ENCODE measurements around the gene TWNK. TPM values are rescaled to one million over a fixed set of nuclear protein-coding genes. Genes with fewer than 3 reads are reported as not detected.

The TWNK gene
- total and polyA plus RNA-seq, 2 donors from 2014 or later = 3.8 to 8.9 TPM

- DNase-seq (no peak), FAIRE-seq (no peak)
- H3K27me3 ChIP-seq (ENCODE audit: control insufficient read depth, insufficient read depth, low read length) = no peaks in the 10 kb centered on the region
- H3K9ac ChIP-seq (ENCODE audit: low read length in 3 of 3) = no peak overlapping the region
- peaks cover 2 to 17% (median 3%) of the 10 kb centered on the region in 3 donors for H3K4me1 ChIP-seq (ENCODE audit: control insufficient read depth in 2 of 3, insufficient read depth in 2 of 3, low read depth in 1 of 3, low read length in 3 of 3)
- intact Hi-C loops (cut with DNase I) = no loop called here
- no peak overlapping the region for H3K4me3 ChIP-seq (ENCODE audit: low read length in 3 of 3)
- H3K9me3 ChIP-seq (ENCODE audit: control insufficient read depth in 2 of 3, insufficient read depth in 1 of 3, low read length in 3 of 3) = no peaks in the 10 kb centered on the region
- TF ChIP-seq, protein P1, sequence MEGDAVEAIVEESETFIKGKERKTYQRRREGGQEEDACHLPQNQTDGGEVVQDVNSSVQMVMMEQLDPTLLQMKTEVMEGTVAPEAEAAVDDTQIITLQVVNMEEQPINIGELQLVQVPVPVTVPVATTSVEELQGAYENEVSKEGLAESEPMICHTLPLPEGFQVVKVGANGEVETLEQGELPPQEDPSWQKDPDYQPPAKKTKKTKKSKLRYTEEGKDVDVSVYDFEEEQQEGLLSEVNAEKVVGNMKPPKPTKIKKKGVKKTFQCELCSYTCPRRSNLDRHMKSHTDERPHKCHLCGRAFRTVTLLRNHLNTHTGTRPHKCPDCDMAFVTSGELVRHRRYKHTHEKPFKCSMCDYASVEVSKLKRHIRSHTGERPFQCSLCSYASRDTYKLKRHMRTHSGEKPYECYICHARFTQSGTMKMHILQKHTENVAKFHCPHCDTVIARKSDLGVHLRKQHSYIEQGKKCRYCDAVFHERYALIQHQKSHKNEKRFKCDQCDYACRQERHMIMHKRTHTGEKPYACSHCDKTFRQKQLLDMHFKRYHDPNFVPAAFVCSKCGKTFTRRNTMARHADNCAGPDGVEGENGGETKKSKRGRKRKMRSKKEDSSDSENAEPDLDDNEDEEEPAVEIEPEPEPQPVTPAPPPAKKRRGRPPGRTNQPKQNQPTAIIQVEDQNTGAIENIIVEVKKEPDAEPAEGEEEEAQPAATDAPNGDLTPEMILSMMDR (IDR thresholded peaks at IDR 0.05; ENCODE audit: borderline replicate concordance, extremely low read depth, insufficient read depth) = no peak
- no peak overlapping the region for H3K27ac ChIP-seq (ENCODE audit: low read depth in 2 of 2, low read length in 2 of 2)
- peaks cover 0 to 25% (median 17%) of the 10 kb centered on the region in 3 donors for H3K36me3 ChIP-seq (ENCODE audit: control insufficient read depth in 2 of 3, insufficient read depth in 3 of 3, low read length in 3 of 3)
Observed at GRCh38 chr10:101005869-101006567, 18.7 kb downstream of the TWNK start.

DNA sequence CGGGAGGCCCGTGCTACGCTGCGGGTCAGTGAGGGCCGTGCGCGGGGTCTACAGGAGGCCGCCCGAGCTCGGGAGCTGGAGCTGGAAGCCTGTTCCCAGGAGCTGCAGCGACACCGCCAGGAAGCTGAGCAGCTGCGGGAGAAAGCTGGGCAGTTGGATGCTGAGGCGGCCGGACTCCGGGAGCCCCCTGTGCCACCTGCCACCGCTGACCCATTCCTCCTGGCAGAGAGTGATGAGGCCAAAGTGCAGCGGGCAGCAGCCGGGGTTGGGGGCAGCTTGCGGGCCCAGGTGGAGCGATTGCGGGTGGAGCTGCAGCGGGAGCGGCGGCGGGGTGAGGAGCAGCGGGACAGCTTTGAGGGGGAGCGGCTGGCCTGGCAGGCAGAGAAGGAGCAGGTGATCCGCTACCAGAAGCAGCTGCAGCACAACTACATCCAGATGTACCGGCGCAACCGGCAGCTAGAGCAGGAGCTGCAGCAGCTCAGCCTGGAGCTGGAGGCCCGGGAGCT is 19.3 kb downstream of the TWNK start:
- Histone ChIP-seq H3K27me3 (ENCODE audit: control insufficient read depth, insufficient read depth, low read length) (no peaks in the 10 kb centered on the region), H3K9ac (ENCODE audit: low read length in 3 of 3) (no peak overlapping the region), H3K4me1 (ENCODE audit: control insufficient read depth in 2 of 3, insufficient read depth in 2 of 3, low read depth in 1 of 3, low read length in 3 of 3) (peaks cover 0 to 11% (median 0%) of the 10 kb centered on the region in 3 donors), H3K4me3 (ENCODE audit: low read length in 3 of 3) (no peak overlapping the region), H3K9me3 (ENCODE audit: control insufficient read depth in 2 of 3, insufficient read depth in 1 of 3, low read length in 3 of 3) (no peaks in the 10 kb centered on the region), H3K36me3 (ENCODE audit: control insufficient read depth in 2 of 3, insufficient read depth in 3 of 3, low read length in 3 of 3) (peaks cover 0 to 25% (median 17%) of the 10 kb centered on the region in 3 donors), H3K27ac (ENCODE audit: low read depth in 2 of 2, low read length in 2 of 2) (no peak overlapping the region)
- FAIRE-seq (no peak), DNase-seq (peak in 3 of 5 donors; percentile 20 to 49 (median 24))
- intact Hi-C loops (cut with DNase I) = no loop called here
- TF ChIP-seq, protein P1 (IDR thresholded peaks at IDR 0.05; ENCODE audit: borderline replicate concordance, extremely low read depth, insufficient read depth) = no peak

- FAIRE-seq (no peak), DNase-seq (peak in 3 of 5 donors; percentile 29 to 81 (median 39))
- no peaks in the 10 kb centered on the region for H3K27me3 ChIP-seq (ENCODE audit: control insufficient read depth, insufficient read depth, low read length)
- intact Hi-C loops (cut with DNase I) = no loop called here
- H3K4me3 ChIP-seq (ENCODE audit: low read length in 3 of 3) = no peak overlapping the region
- TF ChIP-seq, protein P1 (IDR thresholded peaks at IDR 0.05; ENCODE audit: borderline replicate concordance, extremely low read depth, insufficient read depth) = no peak
- H3K9me3 ChIP-seq (ENCODE audit: control insufficient read depth in 2 of 3, insufficient read depth in 1 of 3, low read length in 3 of 3) = no peaks in the 10 kb centered on the region
- H3K36me3 ChIP-seq (ENCODE audit: control insufficient read depth in 2 of 3, insufficient read depth in 3 of 3, low read length in 3 of 3) = peaks cover 0 to 25% (median 17%) of the 10 kb centered on the region in 3 donors
- peak overlapping the region in 1 of 3 donors; percentile 7 for H3K9ac ChIP-seq (ENCODE audit: low read length in 3 of 3)
- H3K4me1 ChIP-seq (ENCODE audit: control insufficient read depth in 2 of 3, insufficient read depth in 2 of 3, low read depth in 1 of 3, low read length in 3 of 3) = peaks cover 0 to 5% (median 0%) of the 10 kb centered on the region in 3 donors
- no peak overlapping the region for H3K27ac ChIP-seq (ENCODE audit: low read depth in 2 of 2, low read length in 2 of 2)
Observed at GRCh38 chr10:101007099-101007711, 19.9 kb downstream of the TWNK start.
